ENCODE data around the gene GLRA2. TPM values are rescaled to one million over a fixed set of nuclear protein-coding genes. Genes with fewer than 3 reads are reported as not detected.

GLRA2 gene
- total RNA-seq, 1 experiment from 2014 or later, result not detected

DNA sequence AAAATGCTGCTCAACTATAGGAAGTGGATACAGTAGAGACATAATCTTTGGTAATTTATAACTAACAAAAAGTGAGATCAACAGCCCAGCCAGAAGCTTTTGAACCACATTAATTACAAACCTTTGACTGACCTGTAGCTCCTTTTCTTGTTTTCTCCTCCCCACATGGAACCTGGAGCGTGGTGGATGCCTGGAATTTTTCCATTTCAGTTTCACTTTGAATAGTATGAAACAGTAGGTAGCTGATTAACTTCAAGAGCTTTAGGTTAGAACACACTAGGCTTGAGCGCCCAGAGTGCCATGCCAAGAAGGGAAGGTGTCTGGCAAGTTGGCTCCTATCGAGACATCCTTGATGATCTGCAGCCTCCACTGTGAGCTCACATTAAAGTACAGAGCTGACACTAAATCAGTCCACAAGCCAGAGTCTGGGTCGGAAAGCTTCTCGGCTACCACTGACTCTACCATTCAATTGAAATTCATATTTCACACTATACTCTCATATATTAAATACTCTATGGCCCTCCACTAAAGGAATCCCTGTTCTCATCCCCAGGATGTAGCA is 143.4 kb downstream of the GLRA2 start:
- Histone ChIP-seq H3K4me3 (ENCODE audit: low read depth in 2 of 2, low read length in 2 of 2) (no peak overlapping the region), H3K36me3 (ENCODE audit: control insufficient read depth, insufficient read depth, low read length) (no peaks in the 10 kb centered on the region), H3K27me3 (ENCODE audit: control insufficient read depth, insufficient read depth, low read length) (no peaks in the 10 kb centered on the region), H3K9me3 (ENCODE audit: control insufficient read depth, insufficient read depth, low read depth, low read length) (no peaks in the 10 kb centered on the region), H3K27ac (ENCODE audit: low read length) (no peak overlapping the region), H3K4me1 (ENCODE audit: control insufficient read depth, insufficient read depth, low read length) (no peaks in the 10 kb centered on the region)
- BruUV-seq (replicated peaks), result no TSS peak
- no peak for DNase-seq (ENCODE audit: low read depth, low spot score)
- in situ Hi-C loops (cut with HindIII; ENCODE audit: low pct_unique_long_range_greater_than_20kb, low sequenced_read_pairs) (no loop called here), intact Hi-C loops (cut with micrococcal nuclease; ENCODE audit: unreplicated experiment) (no loop called here)
- ChIA-PET POLR2A (no interaction called here), CTCF (no interaction called here)
- TF ChIP-seq, protein P1, sequence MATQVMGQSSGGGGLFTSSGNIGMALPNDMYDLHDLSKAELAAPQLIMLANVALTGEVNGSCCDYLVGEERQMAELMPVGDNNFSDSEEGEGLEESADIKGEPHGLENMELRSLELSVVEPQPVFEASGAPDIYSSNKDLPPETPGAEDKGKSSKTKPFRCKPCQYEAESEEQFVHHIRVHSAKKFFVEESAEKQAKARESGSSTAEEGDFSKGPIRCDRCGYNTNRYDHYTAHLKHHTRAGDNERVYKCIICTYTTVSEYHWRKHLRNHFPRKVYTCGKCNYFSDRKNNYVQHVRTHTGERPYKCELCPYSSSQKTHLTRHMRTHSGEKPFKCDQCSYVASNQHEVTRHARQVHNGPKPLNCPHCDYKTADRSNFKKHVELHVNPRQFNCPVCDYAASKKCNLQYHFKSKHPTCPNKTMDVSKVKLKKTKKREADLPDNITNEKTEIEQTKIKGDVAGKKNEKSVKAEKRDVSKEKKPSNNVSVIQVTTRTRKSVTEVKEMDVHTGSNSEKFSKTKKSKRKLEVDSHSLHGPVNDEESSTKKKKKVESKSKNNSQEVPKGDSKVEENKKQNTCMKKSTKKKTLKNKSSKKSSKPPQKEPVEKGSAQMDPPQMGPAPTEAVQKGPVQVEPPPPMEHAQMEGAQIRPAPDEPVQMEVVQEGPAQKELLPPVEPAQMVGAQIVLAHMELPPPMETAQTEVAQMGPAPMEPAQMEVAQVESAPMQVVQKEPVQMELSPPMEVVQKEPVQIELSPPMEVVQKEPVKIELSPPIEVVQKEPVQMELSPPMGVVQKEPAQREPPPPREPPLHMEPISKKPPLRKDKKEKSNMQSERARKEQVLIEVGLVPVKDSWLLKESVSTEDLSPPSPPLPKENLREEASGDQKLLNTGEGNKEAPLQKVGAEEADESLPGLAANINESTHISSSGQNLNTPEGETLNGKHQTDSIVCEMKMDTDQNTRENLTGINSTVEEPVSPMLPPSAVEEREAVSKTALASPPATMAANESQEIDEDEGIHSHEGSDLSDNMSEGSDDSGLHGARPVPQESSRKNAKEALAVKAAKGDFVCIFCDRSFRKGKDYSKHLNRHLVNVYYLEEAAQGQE (IDR thresholded peaks at IDR 0.05; ENCODE audit: insufficient read depth in 1 of 2, low read depth in 2 of 2, low read length in 1 of 2), result no peak
- TF ChIP-seq, protein P2, sequence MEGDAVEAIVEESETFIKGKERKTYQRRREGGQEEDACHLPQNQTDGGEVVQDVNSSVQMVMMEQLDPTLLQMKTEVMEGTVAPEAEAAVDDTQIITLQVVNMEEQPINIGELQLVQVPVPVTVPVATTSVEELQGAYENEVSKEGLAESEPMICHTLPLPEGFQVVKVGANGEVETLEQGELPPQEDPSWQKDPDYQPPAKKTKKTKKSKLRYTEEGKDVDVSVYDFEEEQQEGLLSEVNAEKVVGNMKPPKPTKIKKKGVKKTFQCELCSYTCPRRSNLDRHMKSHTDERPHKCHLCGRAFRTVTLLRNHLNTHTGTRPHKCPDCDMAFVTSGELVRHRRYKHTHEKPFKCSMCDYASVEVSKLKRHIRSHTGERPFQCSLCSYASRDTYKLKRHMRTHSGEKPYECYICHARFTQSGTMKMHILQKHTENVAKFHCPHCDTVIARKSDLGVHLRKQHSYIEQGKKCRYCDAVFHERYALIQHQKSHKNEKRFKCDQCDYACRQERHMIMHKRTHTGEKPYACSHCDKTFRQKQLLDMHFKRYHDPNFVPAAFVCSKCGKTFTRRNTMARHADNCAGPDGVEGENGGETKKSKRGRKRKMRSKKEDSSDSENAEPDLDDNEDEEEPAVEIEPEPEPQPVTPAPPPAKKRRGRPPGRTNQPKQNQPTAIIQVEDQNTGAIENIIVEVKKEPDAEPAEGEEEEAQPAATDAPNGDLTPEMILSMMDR (IDR thresholded peaks at IDR 0.05), result no peak
- TF ChIP-seq SIN3A (IDR thresholded peaks at IDR 0.05; ENCODE audit: borderline replicate concordance, insufficient read depth, low read depth, low read length) (no peak), TCF7L2 (IDR thresholded peaks at IDR 0.05; ENCODE audit: low read depth, low read length) (no peak), POLR2AphosphoS5 (IDR thresholded peaks at IDR 0.05; ENCODE audit: low read depth, low read length) (no peak)
- no peak for ATAC-seq

DNA sequence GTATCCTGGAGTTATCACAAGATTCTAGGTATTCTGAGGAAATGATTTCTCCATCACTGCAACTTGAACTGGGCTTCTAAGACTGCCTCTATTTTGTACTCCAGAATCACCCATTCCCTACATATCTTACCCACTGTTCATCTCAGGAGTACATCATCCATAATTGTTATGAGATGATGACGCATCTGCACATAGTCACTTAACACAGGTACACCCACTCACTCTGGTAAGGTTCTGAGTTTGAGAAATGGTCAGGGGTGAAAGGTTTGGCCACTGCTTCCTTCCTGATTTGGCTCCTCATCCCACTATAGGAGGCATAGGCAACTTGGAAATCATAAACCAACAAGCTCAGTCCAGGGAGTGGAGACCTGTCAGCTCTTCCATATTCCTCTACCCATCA is 143.9 kb downstream of the GLRA2 start:
- DNase-seq (ENCODE audit: low read depth, low spot score), result no peak
- H3K36me3 ChIP-seq (ENCODE audit: control insufficient read depth, insufficient read depth, low read length), result no peaks in the 10 kb centered on the region
- no peak overlapping the region for H3K27ac ChIP-seq (ENCODE audit: low read length)
- ChIA-PET CTCF (no interaction called here), POLR2A (no interaction called here)
- in situ Hi-C loops (cut with HindIII; ENCODE audit: low pct_unique_long_range_greater_than_20kb, low sequenced_read_pairs) (no loop called here), intact Hi-C loops (cut with micrococcal nuclease; ENCODE audit: unreplicated experiment) (no loop called here)
- no peaks in the 10 kb centered on the region for H3K27me3 ChIP-seq (ENCODE audit: control insufficient read depth, insufficient read depth, low read length)
- ATAC-seq, result no peak
- TF ChIP-seq, protein P1 (IDR thresholded peaks at IDR 0.05; ENCODE audit: insufficient read depth in 1 of 2, low read depth in 2 of 2, low read length in 1 of 2), result no peak
- TF ChIP-seq TCF7L2 (IDR thresholded peaks at IDR 0.05; ENCODE audit: low read depth, low read length) (no peak), POLR2AphosphoS5 (IDR thresholded peaks at IDR 0.05; ENCODE audit: low read depth, low read length) (no peak)
- H3K4me3 ChIP-seq (ENCODE audit: low read depth in 2 of 2, low read length in 2 of 2), result no peak overlapping the region
- H3K4me1 ChIP-seq (ENCODE audit: control insufficient read depth, insufficient read depth, low read length), result no peaks in the 10 kb centered on the region
- H3K9me3 ChIP-seq (ENCODE audit: control insufficient read depth, insufficient read depth, low read depth, low read length), result no peaks in the 10 kb centered on the region
- BruUV-seq (replicated peaks), result no TSS peak

Data from Panc1 (cell line).